ENCODE data around the gene CCR9. TPM values are rescaled to one million over a fixed set of nuclear protein-coding genes. Genes with fewer than 3 reads are reported as not detected.

CCR9 gene
- total and polyA plus RNA-seq, 2 donors (not counting 1 experiment from before 2014, with no cell fraction given), result not detected

DNA sequence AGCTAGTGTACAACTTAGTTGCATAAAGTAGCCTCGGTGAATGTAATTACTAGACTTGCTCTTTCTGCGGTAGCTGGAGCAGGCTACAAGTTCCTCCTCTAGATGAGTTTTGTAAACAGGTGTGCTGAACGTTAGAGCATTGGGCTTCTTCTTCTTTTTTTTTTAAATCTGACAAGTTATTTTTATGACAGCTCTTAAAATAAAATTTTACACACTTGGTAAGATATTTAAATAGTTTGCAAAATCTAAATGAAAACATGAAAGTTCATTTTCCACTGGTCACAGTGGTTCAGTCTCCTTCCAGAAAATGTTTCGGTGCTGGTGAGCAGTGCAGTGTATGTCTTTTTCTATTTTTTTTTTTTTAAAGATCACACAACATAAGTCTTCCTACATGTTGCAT is 3.0 kb downstream of the CCR9 start:
- Histone ChIP-seq H3K4me2 (ENCODE audit: extremely low read depth, insufficient read depth, low read length) (no peak overlapping the region), H4K20me1 (ENCODE audit: control insufficient read depth, extremely low read depth, insufficient read depth, low read length) (no peaks in the 10 kb centered on the region), H2AFZ (ENCODE audit: low read length) (no peak overlapping the region), H3K27me3 (ENCODE audit: control insufficient read depth, insufficient read depth, low read length) (peaks cover 12% of the 10 kb centered on the region), H3K36me3 (ENCODE audit: control insufficient read depth, insufficient read depth, low read length) (no peaks in the 10 kb centered on the region), H3K4me1 (ENCODE audit: control insufficient read depth, extremely low read depth, insufficient read depth, low read length) (no peaks in the 10 kb centered on the region), H3K79me2 (ENCODE audit: control insufficient read depth, insufficient read depth, low read length) (no peaks in the 10 kb centered on the region), H3K4me3 (replicated peaks in 1 of 4; ENCODE audit: control extremely low read depth in 1 of 4, insufficient read depth in 1 of 4, low read depth in 3 of 4, low read length in 4 of 4) (no peak overlapping the region), H3K9me3 (ENCODE audit: control insufficient read depth, insufficient read depth, low read depth, low read length) (no peaks in the 10 kb centered on the region), H3K27ac (ENCODE audit: insufficient read depth, low read length) (no peak overlapping the region), H3K9ac (ENCODE audit: insufficient read depth, low read length) (no peak overlapping the region)
- no peak for DNase-seq (ENCODE audit: low read depth in 2 of 2)
- TF ChIP-seq, protein P1, sequence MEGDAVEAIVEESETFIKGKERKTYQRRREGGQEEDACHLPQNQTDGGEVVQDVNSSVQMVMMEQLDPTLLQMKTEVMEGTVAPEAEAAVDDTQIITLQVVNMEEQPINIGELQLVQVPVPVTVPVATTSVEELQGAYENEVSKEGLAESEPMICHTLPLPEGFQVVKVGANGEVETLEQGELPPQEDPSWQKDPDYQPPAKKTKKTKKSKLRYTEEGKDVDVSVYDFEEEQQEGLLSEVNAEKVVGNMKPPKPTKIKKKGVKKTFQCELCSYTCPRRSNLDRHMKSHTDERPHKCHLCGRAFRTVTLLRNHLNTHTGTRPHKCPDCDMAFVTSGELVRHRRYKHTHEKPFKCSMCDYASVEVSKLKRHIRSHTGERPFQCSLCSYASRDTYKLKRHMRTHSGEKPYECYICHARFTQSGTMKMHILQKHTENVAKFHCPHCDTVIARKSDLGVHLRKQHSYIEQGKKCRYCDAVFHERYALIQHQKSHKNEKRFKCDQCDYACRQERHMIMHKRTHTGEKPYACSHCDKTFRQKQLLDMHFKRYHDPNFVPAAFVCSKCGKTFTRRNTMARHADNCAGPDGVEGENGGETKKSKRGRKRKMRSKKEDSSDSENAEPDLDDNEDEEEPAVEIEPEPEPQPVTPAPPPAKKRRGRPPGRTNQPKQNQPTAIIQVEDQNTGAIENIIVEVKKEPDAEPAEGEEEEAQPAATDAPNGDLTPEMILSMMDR (conservative IDR thresholded peaks at IDR 0.05 in 1 of 2, IDR thresholded peaks at IDR 0.05 in 1 of 2; ENCODE audit: low read depth in 1 of 2, low read length in 2 of 2), result no peak
- TF ChIP-seq EZH2 (IDR thresholded peaks at IDR 0.05; ENCODE audit: low read length, missing control alignments), result no peak

DNA sequence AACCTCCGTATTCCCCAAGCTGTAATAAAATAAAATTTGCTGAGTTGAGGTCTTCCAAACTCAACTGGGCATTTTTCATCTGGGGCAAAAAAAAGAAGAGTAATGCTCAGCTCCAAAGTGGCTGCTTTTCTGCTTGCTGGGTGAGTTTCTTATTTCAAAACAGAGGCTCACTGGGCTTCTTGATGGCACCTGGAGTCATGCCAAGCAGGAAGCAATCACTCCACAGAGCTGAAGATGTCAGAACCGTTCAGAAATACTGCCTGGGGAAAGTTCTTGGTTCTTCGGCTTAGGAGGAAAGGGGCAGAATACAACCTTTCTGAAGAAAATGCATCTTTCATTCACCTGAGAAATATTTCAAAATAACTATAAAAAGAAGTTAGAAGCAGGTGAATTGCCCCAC is 4.1 kb downstream of the CCR9 start:
- Histone ChIP-seq H3K4me1 (ENCODE audit: control insufficient read depth, extremely low read depth, insufficient read depth, low read length) (no peaks in the 10 kb centered on the region), H3K4me3 (replicated peaks in 1 of 4; ENCODE audit: control extremely low read depth in 1 of 4, insufficient read depth in 1 of 4, low read depth in 3 of 4, low read length in 4 of 4) (no peak overlapping the region), H3K27ac (ENCODE audit: insufficient read depth, low read length) (no peak overlapping the region), H3K79me2 (ENCODE audit: control insufficient read depth, insufficient read depth, low read length) (no peaks in the 10 kb centered on the region), H3K27me3 (ENCODE audit: control insufficient read depth, insufficient read depth, low read length) (peaks cover 6% of the 10 kb centered on the region), H3K4me2 (ENCODE audit: extremely low read depth, insufficient read depth, low read length) (no peak overlapping the region), H2AFZ (ENCODE audit: low read length) (no peak overlapping the region), H3K9me3 (ENCODE audit: control insufficient read depth, insufficient read depth, low read depth, low read length) (no peaks in the 10 kb centered on the region), H4K20me1 (ENCODE audit: control insufficient read depth, extremely low read depth, insufficient read depth, low read length) (no peaks in the 10 kb centered on the region), H3K9ac (ENCODE audit: insufficient read depth, low read length) (no peak overlapping the region), H3K36me3 (ENCODE audit: control insufficient read depth, insufficient read depth, low read length) (no peaks in the 10 kb centered on the region)
- DNase-seq (ENCODE audit: low read depth in 2 of 2), result no peak
- TF ChIP-seq, protein P1 (conservative IDR thresholded peaks at IDR 0.05 in 1 of 2, IDR thresholded peaks at IDR 0.05 in 1 of 2; ENCODE audit: low read depth in 1 of 2, low read length in 2 of 2), result no peak
- TF ChIP-seq EZH2 (IDR thresholded peaks at IDR 0.05; ENCODE audit: low read length, missing control alignments), result no peak

DNA sequence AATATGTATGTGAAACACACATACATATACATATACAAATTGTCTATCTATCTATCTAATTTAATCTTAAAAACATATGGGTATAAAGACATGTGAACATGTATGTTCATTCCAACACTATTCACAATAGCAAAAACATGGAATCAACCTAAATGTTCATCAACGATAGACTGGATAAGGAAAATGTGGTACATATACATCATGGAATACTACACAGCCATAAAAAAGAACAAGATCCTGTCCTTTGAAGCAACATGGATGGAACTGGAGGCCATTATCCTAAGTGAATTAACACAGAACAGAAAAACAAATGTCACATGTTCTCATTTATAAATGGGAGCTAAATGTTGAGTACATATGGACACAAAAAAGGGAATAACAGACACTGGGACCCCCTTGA is 5.8 kb downstream of the CCR9 start:
- no peaks in the 10 kb centered on the region for H3K79me2 ChIP-seq (ENCODE audit: control insufficient read depth, insufficient read depth, low read length)
- no peaks in the 10 kb centered on the region for H3K9me3 ChIP-seq (ENCODE audit: control insufficient read depth, insufficient read depth, low read depth, low read length)
- peaks cover 3% of the 10 kb centered on the region for H3K27me3 ChIP-seq (ENCODE audit: control insufficient read depth, insufficient read depth, low read length)
- DNase-seq (ENCODE audit: low read depth in 2 of 2), result no peak
- no peaks in the 10 kb centered on the region for H3K36me3 ChIP-seq (ENCODE audit: control insufficient read depth, insufficient read depth, low read length)
- no peak overlapping the region for H3K27ac ChIP-seq (ENCODE audit: insufficient read depth, low read length)
- H3K4me1 ChIP-seq (ENCODE audit: control insufficient read depth, extremely low read depth, insufficient read depth, low read length), result peaks cover 4% of the 10 kb centered on the region
- H3K9ac ChIP-seq (ENCODE audit: insufficient read depth, low read length), result no peak overlapping the region
- TF ChIP-seq, protein P1 (conservative IDR thresholded peaks at IDR 0.05 in 1 of 2, IDR thresholded peaks at IDR 0.05 in 1 of 2; ENCODE audit: low read depth in 1 of 2, low read length in 2 of 2), result no peak
- TF ChIP-seq EZH2 (IDR thresholded peaks at IDR 0.05; ENCODE audit: low read length, missing control alignments), result no peak
- H4K20me1 ChIP-seq (ENCODE audit: control insufficient read depth, extremely low read depth, insufficient read depth, low read length), result no peaks in the 10 kb centered on the region
- H2AFZ ChIP-seq (ENCODE audit: low read length), result no peak overlapping the region
- no peak overlapping the region for H3K4me3 ChIP-seq (replicated peaks in 1 of 4; ENCODE audit: control extremely low read depth in 1 of 4, insufficient read depth in 1 of 4, low read depth in 3 of 4, low read length in 4 of 4)
- no peak overlapping the region for H3K4me2 ChIP-seq (ENCODE audit: extremely low read depth, insufficient read depth, low read length)

All from fibroblast of lung (primary cell).